ENCODE data around the gene WWOX. TPM values are rescaled to one million over a fixed set of nuclear protein-coding genes. Genes with fewer than 3 reads are reported as not detected.

The WWOX gene
- total RNA-seq, 1 experiment from 2014 or later, result 15.6 TPM

GRCh38 chr16:79097166-79097565 lies 997.7 kb downstream of the WWOX start:
- Histone ChIP-seq H3K23ac (ENCODE audit: insufficient read length, low read depth, low read length) (no peak overlapping the region), H3K4me1 (ENCODE audit: insufficient read depth, low read length) (peaks cover 11% of the 10 kb centered on the region), H2BK12ac (ENCODE audit: insufficient read length, low read depth, low read length) (no peak overlapping the region), H3K9ac (ENCODE audit: extremely low read depth, insufficient read length, low read length) (no peak overlapping the region), H3K27ac (ENCODE audit: insufficient read length, low read depth, low read length) (no peak overlapping the region), H3K56ac (ENCODE audit: insufficient read length, low read depth, low read length) (no peak overlapping the region), H3T11ph (ENCODE audit: low read length) (no peak overlapping the region), H2AK5ac (ENCODE audit: insufficient read length, low read length) (no peak overlapping the region), H3K4me2 (ENCODE audit: insufficient read depth, insufficient read length, low read length) (no peak overlapping the region), H2BK15ac (ENCODE audit: low read depth, low read length) (no peak overlapping the region), H4K20me1 (ENCODE audit: control insufficient read depth, insufficient read depth, insufficient read length) (no peaks in the 10 kb centered on the region), H4K91ac (ENCODE audit: insufficient read length, low read depth, low read length) (no peak overlapping the region), H2AFZ (ENCODE audit: low read length) (no peak overlapping the region), H3K4ac (ENCODE audit: low read depth, low read length) (no peak overlapping the region), H3K27me3 (ENCODE audit: insufficient read depth, low read length) (no peaks in the 10 kb centered on the region), H2BK120ac (ENCODE audit: low read depth, low read length, poor library complexity, severe bottlenecking) (no peak overlapping the region), H2BK20ac (ENCODE audit: low read depth, low read length, poor library complexity, severe bottlenecking) (no peak overlapping the region), H3K14ac (ENCODE audit: insufficient read depth, low read length) (no peak overlapping the region), H2BK5ac (ENCODE audit: insufficient read length, low read length) (no peak overlapping the region), H3K18ac (ENCODE audit: insufficient read length, low read depth, low read length) (no peak overlapping the region), H3K79me1 (ENCODE audit: insufficient read depth, low read depth, low read length, poor library complexity, severe bottlenecking) (no peaks in the 10 kb centered on the region), H3K79me2 (ENCODE audit: insufficient read depth, low read length) (no peaks in the 10 kb centered on the region), H4K8ac (replicated peaks; ENCODE audit: insufficient read length, low read depth, low read length) (no peak overlapping the region), H3K9me3 (ENCODE audit: control insufficient read depth, low read depth, low read length) (no peaks in the 10 kb centered on the region), H4K5ac (ENCODE audit: insufficient read length, low read depth, low read length) (no peak overlapping the region), H3K23me2 (ENCODE audit: insufficient read length, low read depth, low read length, poor library complexity, severe bottlenecking) (no peaks in the 10 kb centered on the region)
- H3K36me3 Mint-ChIP-seq (ENCODE audit: insufficient read depth in 1 of 3, low read depth in 3 of 3), result no peaks in the 10 kb centered on the region
- H3K9me3 Mint-ChIP-seq, result no peaks in the 10 kb centered on the region
- H3K27ac Mint-ChIP-seq, result no peak overlapping the region; a peak in 1 of 7 replicates
- H3K4me3 Mint-ChIP-seq, result no peak overlapping the region
- peaks cover 36 to 44% of the 10 kb centered on the region in 2 experiments for H3K4me1 Mint-ChIP-seq
- DNase-seq, result no peak
- TF ChIP-seq, protein P1, sequence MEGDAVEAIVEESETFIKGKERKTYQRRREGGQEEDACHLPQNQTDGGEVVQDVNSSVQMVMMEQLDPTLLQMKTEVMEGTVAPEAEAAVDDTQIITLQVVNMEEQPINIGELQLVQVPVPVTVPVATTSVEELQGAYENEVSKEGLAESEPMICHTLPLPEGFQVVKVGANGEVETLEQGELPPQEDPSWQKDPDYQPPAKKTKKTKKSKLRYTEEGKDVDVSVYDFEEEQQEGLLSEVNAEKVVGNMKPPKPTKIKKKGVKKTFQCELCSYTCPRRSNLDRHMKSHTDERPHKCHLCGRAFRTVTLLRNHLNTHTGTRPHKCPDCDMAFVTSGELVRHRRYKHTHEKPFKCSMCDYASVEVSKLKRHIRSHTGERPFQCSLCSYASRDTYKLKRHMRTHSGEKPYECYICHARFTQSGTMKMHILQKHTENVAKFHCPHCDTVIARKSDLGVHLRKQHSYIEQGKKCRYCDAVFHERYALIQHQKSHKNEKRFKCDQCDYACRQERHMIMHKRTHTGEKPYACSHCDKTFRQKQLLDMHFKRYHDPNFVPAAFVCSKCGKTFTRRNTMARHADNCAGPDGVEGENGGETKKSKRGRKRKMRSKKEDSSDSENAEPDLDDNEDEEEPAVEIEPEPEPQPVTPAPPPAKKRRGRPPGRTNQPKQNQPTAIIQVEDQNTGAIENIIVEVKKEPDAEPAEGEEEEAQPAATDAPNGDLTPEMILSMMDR (conservative IDR thresholded peaks at IDR 0.05), result no peak
- WGBS (ENCODE audit: extremely low coverage, insufficient read length, low lambda C conversion rate), result no CpG with 5 or more reads among the region's 7 CpGs
- H3K27me3 Mint-ChIP-seq (ENCODE audit: low read depth), result no peaks in the 10 kb centered on the region
